Colonic mucosa (tissue), 4 donors: ENCODE measurements around the gene EPHA5. TPM values are rescaled to one million over a fixed set of nuclear protein-coding genes. Genes with fewer than 3 reads are reported as not detected.

Experiments
- DNase-seq: peaks from one replicate; pipeline ENCODE4 v3.0.0-alpha.2; 2020
- H3K27ac ChIP-seq: fragments of 200-600 bp; one replicate; pipeline ENCODE4 v1.8.0; 2021
- H3K27me3 ChIP-seq: fragments of 200-600 bp; one replicate; pipeline ENCODE4 v1.8.0; 2021
- H3K36me3 ChIP-seq: fragments of 200-600 bp; one replicate; pipeline ENCODE4 v1.8.0; 2021
- H3K4me1 ChIP-seq: fragments of 200-600 bp; one replicate; pipeline ENCODE4 v1.8.0; 2021; ENCODE audit warnings: mild to moderate bottlenecking
- H3K4me3 ChIP-seq: fragments of 200-600 bp; one replicate; pipeline ENCODE4 v1.8.0; 2021
- H3K9ac ChIP-seq, 2 donors: one replicate each; pipeline ENCODE4 v1.7.0; 2013; ENCODE audit warnings: control low read depth in 2 of 2, low read depth in 2 of 2, low read length in 2 of 2
- H3K9me3 ChIP-seq: fragments of 200-600 bp; one replicate; pipeline ENCODE4 v1.8.0; 2021
- intact Hi-C: fragments of 100-400 bp; cut with DNase I; formaldehyde crosslinking; loops from one replicate; pipeline ENCODE4 v1.14.1; 2022
- total RNA-seq, 2 donors: library from RNA; stranded (reverse); fragmentation: NEBNext Ultra II Directional in 1 of 2; extraction: Animal tissue kit (Norgen Biotek cat#: 25700) in 1 of 2; gene quantifications; one replicate each; pipeline ENCODE4 v1.2.1, GENCODE V29; 2021
- TF ChIP-seq, protein P1 (sequence below): fragments of 200-600 bp; IDR thresholded peaks from one replicate; pipeline ENCODE4 v1.8.0; 2022; ENCODE audit warnings: antibody characterized with exemption, mild to moderate bottlenecking
- donor health status: healthy.
- donor health status: DM: no; HTN: no; CAD: no.
- donor health status: DM: no; HTN: no; CAD: no.

The EPHA5 gene
- total RNA-seq, 2 donors from 2014 or later = 0.07 to 0.13 TPM

DNA sequence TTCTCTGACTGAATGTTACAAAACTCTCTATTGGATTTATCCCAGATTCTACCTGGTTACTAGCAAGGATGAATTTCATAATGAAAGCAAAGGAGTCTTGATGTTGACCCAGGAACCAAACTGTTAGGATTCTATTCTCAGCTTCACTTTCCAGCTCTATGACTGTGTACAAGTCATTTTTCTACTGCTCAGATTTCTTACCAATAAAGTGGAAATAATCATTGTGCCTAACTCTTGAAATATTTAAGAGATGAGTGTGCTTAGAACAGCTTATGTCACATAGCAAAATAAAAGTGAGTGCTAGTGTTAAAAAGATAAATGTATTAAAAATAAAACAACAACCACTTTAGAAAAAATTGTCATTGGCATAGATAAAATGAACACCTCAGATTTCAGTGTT is 45.6 kb downstream of the EPHA5 start:
- TF ChIP-seq, protein P1, sequence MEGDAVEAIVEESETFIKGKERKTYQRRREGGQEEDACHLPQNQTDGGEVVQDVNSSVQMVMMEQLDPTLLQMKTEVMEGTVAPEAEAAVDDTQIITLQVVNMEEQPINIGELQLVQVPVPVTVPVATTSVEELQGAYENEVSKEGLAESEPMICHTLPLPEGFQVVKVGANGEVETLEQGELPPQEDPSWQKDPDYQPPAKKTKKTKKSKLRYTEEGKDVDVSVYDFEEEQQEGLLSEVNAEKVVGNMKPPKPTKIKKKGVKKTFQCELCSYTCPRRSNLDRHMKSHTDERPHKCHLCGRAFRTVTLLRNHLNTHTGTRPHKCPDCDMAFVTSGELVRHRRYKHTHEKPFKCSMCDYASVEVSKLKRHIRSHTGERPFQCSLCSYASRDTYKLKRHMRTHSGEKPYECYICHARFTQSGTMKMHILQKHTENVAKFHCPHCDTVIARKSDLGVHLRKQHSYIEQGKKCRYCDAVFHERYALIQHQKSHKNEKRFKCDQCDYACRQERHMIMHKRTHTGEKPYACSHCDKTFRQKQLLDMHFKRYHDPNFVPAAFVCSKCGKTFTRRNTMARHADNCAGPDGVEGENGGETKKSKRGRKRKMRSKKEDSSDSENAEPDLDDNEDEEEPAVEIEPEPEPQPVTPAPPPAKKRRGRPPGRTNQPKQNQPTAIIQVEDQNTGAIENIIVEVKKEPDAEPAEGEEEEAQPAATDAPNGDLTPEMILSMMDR = no peak
- Histone ChIP-seq H3K9ac (no peak overlapping the region), H3K4me1 (no peaks in the 10 kb centered on the region), H3K36me3 (no peaks in the 10 kb centered on the region), H3K9me3 (no peaks in the 10 kb centered on the region), H3K27ac (no peak overlapping the region), H3K27me3 (no peaks in the 10 kb centered on the region), H3K4me3 (no peak overlapping the region)
- no peak for DNase-seq
- intact Hi-C loops = no loop called here

DNA sequence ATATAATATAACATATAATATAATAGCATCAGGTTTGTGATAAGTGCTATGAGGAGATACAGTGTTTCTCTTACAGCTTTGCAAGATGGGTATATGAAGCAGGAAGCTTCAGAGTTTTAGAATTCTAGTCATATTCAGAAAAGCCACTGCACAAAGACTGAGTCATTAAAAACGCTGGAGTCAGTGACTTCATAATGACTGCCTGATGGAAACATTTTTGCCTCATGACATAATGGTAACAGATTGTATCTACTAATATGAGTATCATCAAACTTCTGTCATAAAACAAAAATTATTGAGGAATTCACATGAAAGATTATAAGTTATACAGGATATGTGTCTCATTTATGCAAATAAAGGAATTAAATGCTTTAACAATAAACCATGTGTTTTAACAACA is 46.8 kb downstream of the EPHA5 start:
- Histone ChIP-seq H3K27me3 (no peaks in the 10 kb centered on the region), H3K27ac (no peak overlapping the region), H3K9ac (no peak overlapping the region), H3K4me1 (no peaks in the 10 kb centered on the region), H3K36me3 (no peaks in the 10 kb centered on the region), H3K4me3 (no peak overlapping the region), H3K9me3 (no peaks in the 10 kb centered on the region)
- TF ChIP-seq, protein P1 = no peak
- DNase-seq = no peak
- intact Hi-C loops = no loop called here

DNA sequence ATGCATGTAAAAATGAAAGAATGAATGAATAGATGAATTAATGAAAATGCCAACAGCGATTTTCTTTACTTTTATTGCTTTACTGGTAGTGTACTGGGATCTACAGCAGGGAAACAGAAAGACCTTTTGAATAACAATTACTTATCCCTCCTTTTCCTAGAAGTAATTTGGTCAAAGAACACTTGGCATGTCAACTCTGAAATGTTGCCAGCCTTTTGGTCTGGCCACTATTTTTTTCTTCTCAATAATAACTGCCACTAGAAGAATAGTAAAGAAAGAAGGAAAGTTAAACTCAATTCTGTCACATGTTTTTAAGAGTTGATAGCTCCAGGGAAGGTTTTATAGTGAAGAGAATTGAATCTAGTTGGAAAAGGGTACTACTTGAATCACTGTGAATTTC is 52.9 kb downstream of the EPHA5 start:
- H3K4me1 ChIP-seq = no peaks in the 10 kb centered on the region
- H3K27me3 ChIP-seq = no peaks in the 10 kb centered on the region
- TF ChIP-seq, protein P1 = no peak
- no peak for DNase-seq
- H3K4me3 ChIP-seq = no peak overlapping the region
- no peak overlapping the region for H3K9ac ChIP-seq
- intact Hi-C loops = no loop called here
- H3K9me3 ChIP-seq = no peaks in the 10 kb centered on the region
- no peak overlapping the region for H3K27ac ChIP-seq
- no peaks in the 10 kb centered on the region for H3K36me3 ChIP-seq

DNA sequence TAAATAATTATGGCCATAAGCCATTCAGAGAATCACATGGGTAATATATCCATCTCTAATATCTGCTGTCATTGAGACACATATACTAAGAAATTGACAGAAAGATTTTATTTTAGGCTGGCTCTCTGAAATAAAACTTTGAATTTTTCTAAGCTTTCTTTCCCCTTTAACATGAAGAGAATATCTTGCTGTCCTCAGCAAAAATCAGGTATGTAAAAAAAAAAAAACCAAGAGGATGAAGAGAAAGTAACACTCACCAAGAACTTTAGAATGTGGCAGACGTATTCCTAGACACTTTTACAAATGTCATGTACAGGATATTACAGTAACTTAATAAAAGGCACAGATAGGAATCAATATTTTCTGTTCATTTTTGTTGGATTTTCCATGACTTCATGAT is 65.8 kb downstream of the EPHA5 start:
- no peaks in the 10 kb centered on the region for H3K4me1 ChIP-seq
- H3K4me3 ChIP-seq = no peak overlapping the region
- H3K9me3 ChIP-seq = no peaks in the 10 kb centered on the region
- intact Hi-C loops = no loop called here
- no peaks in the 10 kb centered on the region for H3K36me3 ChIP-seq
- H3K9ac ChIP-seq = no peak overlapping the region
- H3K27me3 ChIP-seq = no peaks in the 10 kb centered on the region
- TF ChIP-seq, protein P1 = no peak
- H3K27ac ChIP-seq = no peak overlapping the region
- DNase-seq = no peak

DNA sequence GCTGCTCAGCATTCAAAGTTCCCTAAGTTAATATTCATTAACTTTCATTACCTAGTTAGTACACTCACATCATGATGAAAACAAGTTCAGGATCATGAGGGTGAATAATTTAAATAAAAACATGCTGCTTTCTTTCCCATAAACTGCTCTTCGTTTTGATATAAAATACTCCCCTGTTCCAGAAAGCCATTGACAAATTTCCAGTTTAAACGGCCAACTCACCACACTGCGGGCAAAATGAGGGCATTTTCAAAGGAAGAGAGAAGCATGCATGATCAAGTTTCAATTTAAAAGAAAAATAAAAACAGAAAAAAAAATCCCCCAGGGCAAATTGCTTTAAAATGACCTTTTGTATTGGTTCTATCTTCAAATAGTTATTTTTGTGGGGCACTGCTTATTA is 69.6 kb downstream of the EPHA5 start:
- intact Hi-C loops = no loop called here
- H3K4me1 ChIP-seq = no peaks in the 10 kb centered on the region

More for the DNA sequence above, 69.6 kb downstream of the EPHA5 start:
- Histone ChIP-seq H3K27me3 (no peaks in the 10 kb centered on the region), H3K36me3 (no peaks in the 10 kb centered on the region), H3K9ac (no peak overlapping the region), H3K9me3 (no peaks in the 10 kb centered on the region), H3K4me3 (no peak overlapping the region), H3K27ac (no peak overlapping the region)
- TF ChIP-seq, protein P1 = no peak
- DNase-seq = no peak
